Mesenchymal stem cell (in vitro differentiated cells and primary cell): ENCODE results near the gene ADAP1.

Experiments
- DNase-seq: peaks from one replicate; pipeline ENCODE4 v3.0.0-alpha.2; 2013
- H2AFZ ChIP-seq: one replicate; pipeline ENCODE4 v1.6.1; 2013; ENCODE audit warnings: low read depth, mild to moderate bottlenecking, control low read depth, inconsistent platforms, low read length, moderate library complexity
- H2AK5ac ChIP-seq: 2 replicates; pipeline ENCODE4 v1.6.1; 2013; ENCODE audit warnings: low read length, moderate library complexity, mild to moderate bottlenecking, inconsistent platforms; ENCODE audit not compliant: severe bottlenecking
- H2BK120ac ChIP-seq: one replicate; pipeline ENCODE4 v1.6.1; 2013; ENCODE audit warnings: low read depth, mild to moderate bottlenecking, inconsistent platforms, low read length, moderate library complexity
- H2BK12ac ChIP-seq, 2 experiments: one replicate each; pipeline ENCODE4 v1.6.1; 2013; ENCODE audit warnings: inconsistent platforms in 2 of 2, low read length in 2 of 2, mild to moderate bottlenecking in 2 of 2, moderate library complexity in 2 of 2, control low read depth in 1 of 2
- H2BK15ac ChIP-seq: one replicate; pipeline ENCODE4 v1.6.1; 2013; ENCODE audit warnings: mild to moderate bottlenecking, low read depth, inconsistent platforms; ENCODE audit not compliant: poor library complexity, severe bottlenecking
- H2BK5ac ChIP-seq: 2 replicates; pipeline ENCODE4 v1.6.1; 2013; ENCODE audit warnings: low read depth, mild to moderate bottlenecking, low read length, control low read depth, inconsistent platforms; ENCODE audit not compliant: poor library complexity, severe bottlenecking
- H3K14ac ChIP-seq, 2 experiments: one replicate each; pipeline ENCODE4 v1.6.1; 2013; ENCODE audit warnings: inconsistent platforms in 2 of 2, low read length in 2 of 2, control low read depth in 1 of 2, mild to moderate bottlenecking in 1 of 2, moderate library complexity in 1 of 2
- H3K18ac ChIP-seq, 2 experiments: one replicate each; pipeline ENCODE4 v1.6.1; 2013; ENCODE audit warnings: inconsistent platforms in 2 of 2, low read length in 2 of 2, control low read depth in 1 of 2, low read depth in 1 of 2, mild to moderate bottlenecking in 1 of 2
- H3K23ac ChIP-seq, 2 experiments: one replicate each; pipeline ENCODE4 v1.6.1; 2013; ENCODE audit warnings: inconsistent platforms in 2 of 2, low read length in 2 of 2, mild to moderate bottlenecking in 2 of 2, moderate library complexity in 2 of 2, control low read depth in 1 of 2
- H3K27ac ChIP-seq: 2 replicates; pipeline ENCODE4 v1.5.1; 2013; ENCODE audit warnings: mild to moderate bottlenecking, moderate library complexity, low read length, control low read depth, inconsistent platforms; ENCODE audit not compliant: poor library complexity, severe bottlenecking
- H3K27me3 ChIP-seq, 2 experiments: 2 replicates each; pipeline versions ENCODE4 v1.6.1 to v1.7.0; 2013; ENCODE audit warnings: low read length in 2 of 2, mild to moderate bottlenecking in 2 of 2, moderate library complexity in 2 of 2, control low read depth in 1 of 2, inconsistent platforms in 1 of 2; ENCODE audit not compliant: control insufficient read depth in 1 of 2, insufficient read depth in 1 of 2
- H3K36me3 ChIP-seq, 2 experiments: 2 replicates each; pipeline versions ENCODE4 v1.6.1 to v1.7.0; 2013; ENCODE audit warnings: low read length in 2 of 2, control low read depth in 1 of 2, inconsistent platforms in 1 of 2, low read depth in 1 of 2, mild to moderate bottlenecking in 1 of 2; ENCODE audit not compliant: insufficient read depth in 2 of 2, control insufficient read depth in 1 of 2
- H3K4ac ChIP-seq, 2 experiments: one replicate each; pipeline ENCODE4 v1.6.1; 2013; ENCODE audit warnings: inconsistent platforms in 2 of 2, low read length in 2 of 2, mild to moderate bottlenecking in 2 of 2, moderate library complexity in 2 of 2, control low read depth in 1 of 2, low read depth in 1 of 2
- H3K4me1 ChIP-seq: 2 replicates; pipeline ENCODE4 v1.6.1; 2013; ENCODE audit warnings: low read depth, low read length, control low read depth; ENCODE audit not compliant: control insufficient read depth, insufficient read depth
- H3K4me2 ChIP-seq: 2 replicates; pipeline ENCODE4 v1.6.1; 2013; ENCODE audit warnings: low read length, mild to moderate bottlenecking, inconsistent platforms; ENCODE audit not compliant: poor library complexity, severe bottlenecking
- H3K4me3 ChIP-seq, 2 experiments: 2 replicates each; pipeline versions ENCODE4 v1.5.1 to v1.7.0; 2013; ENCODE audit warnings: low read length in 2 of 2, mild to moderate bottlenecking in 2 of 2, control low read depth in 1 of 2, low read depth in 1 of 2; ENCODE audit not compliant: insufficient read depth in 1 of 2
- H3K79me1 ChIP-seq: replicated peaks from 2 replicates; pipeline ENCODE4 v1.6.1; 2013; ENCODE audit warnings: mild to moderate bottlenecking, control low read depth, low read length, inconsistent platforms; ENCODE audit not compliant: poor library complexity, severe bottlenecking
- H3K9ac ChIP-seq: 2 replicates; pipeline ENCODE4 v1.7.0; 2013; ENCODE audit warnings: mild to moderate bottlenecking, low read length, moderate library complexity
- H3K9me3 ChIP-seq: 2 replicates; pipeline ENCODE4 v1.7.0; 2013; ENCODE audit warnings: mild to moderate bottlenecking, low read length; ENCODE audit not compliant: control insufficient read depth
- H4K8ac ChIP-seq: one replicate; pipeline ENCODE4 v1.6.1; 2013; ENCODE audit warnings: inconsistent platforms, mild to moderate bottlenecking, low read length, moderate library complexity
- H4K91ac ChIP-seq: one replicate; pipeline ENCODE4 v1.6.1; 2013; ENCODE audit warnings: mild to moderate bottlenecking, low read length, inconsistent platforms
- WGBS: methylation state at CpG from one replicate; pipeline ENCODE4 v1.1.7; 2013; ENCODE audit warnings: mixed read lengths; 5-methylcytosine and 5-hydroxymethylcytosine counted together

ADAP1 gene

GRCh38 chr7:953547-954327, 743 bp downstream of the ADAP1 start:
- Histone ChIP-seq H3K79me1 (no peaks in the 10 kb centered on the region), H3K27ac (no peak overlapping the region), H3K9me3 (no peaks in the 10 kb centered on the region), H2BK12ac (no peak overlapping the region), H3K4me2 (peak overlapping the region; percentile 77), H3K36me3 (peaks cover 0 to 9% of the 10 kb centered on the region in 2 experiments), H3K4ac (no peak overlapping the region), H4K8ac (no peak overlapping the region), H2BK15ac (no peak overlapping the region), H3K23ac (peak overlapping the region in 1 of 2 experiments; percentile 18), H3K18ac (no peak overlapping the region), H3K9ac (no peak overlapping the region), H2BK120ac (no peak overlapping the region), H3K14ac (peak overlapping the region in 1 of 2 experiments; percentile 74), H2AFZ (peak overlapping the region; percentile 29), H2BK5ac (no peak overlapping the region), H3K4me1 (peaks cover 14% of the 10 kb centered on the region), H3K27me3 (peaks cover 47 to 62% of the 10 kb centered on the region in 2 experiments), H4K91ac (no peak overlapping the region), H2AK5ac (no peak overlapping the region), H3K4me3 (peak overlapping the region; percentile 29)
- 9% methylated on average over 19 of the region's 78 CpGs for WGBS
- peak; percentile 37 for DNase-seq

GRCh38 chr7:952548-953441, 1.7 kb downstream of the ADAP1 start:
- Histone ChIP-seq H2BK120ac (no peak overlapping the region), H3K9me3 (no peaks in the 10 kb centered on the region), H3K4me3 (no peak overlapping the region), H2BK5ac (no peak overlapping the region), H3K4me2 (no peak overlapping the region), H3K79me1 (no peaks in the 10 kb centered on the region), H2BK12ac (no peak overlapping the region), H3K23ac (peak overlapping the region in 1 of 2 experiments; percentile 32), H3K27me3 (peaks cover 38 to 56% of the 10 kb centered on the region in 2 experiments), H3K4me1 (peaks cover 11% of the 10 kb centered on the region), H3K9ac (no peak overlapping the region), H4K91ac (no peak overlapping the region), H3K4ac (no peak overlapping the region), H2AK5ac (no peak overlapping the region), H2AFZ (no peak overlapping the region), H3K18ac (no peak overlapping the region), H2BK15ac (no peak overlapping the region), H3K36me3 (peaks cover 0 to 5% of the 10 kb centered on the region in 2 experiments), H3K27ac (no peak overlapping the region), H3K14ac (no peak overlapping the region), H4K8ac (no peak overlapping the region)
- no peak for DNase-seq
- 86% methylated on average over 20 of the region's 20 CpGs for WGBS

DNA sequence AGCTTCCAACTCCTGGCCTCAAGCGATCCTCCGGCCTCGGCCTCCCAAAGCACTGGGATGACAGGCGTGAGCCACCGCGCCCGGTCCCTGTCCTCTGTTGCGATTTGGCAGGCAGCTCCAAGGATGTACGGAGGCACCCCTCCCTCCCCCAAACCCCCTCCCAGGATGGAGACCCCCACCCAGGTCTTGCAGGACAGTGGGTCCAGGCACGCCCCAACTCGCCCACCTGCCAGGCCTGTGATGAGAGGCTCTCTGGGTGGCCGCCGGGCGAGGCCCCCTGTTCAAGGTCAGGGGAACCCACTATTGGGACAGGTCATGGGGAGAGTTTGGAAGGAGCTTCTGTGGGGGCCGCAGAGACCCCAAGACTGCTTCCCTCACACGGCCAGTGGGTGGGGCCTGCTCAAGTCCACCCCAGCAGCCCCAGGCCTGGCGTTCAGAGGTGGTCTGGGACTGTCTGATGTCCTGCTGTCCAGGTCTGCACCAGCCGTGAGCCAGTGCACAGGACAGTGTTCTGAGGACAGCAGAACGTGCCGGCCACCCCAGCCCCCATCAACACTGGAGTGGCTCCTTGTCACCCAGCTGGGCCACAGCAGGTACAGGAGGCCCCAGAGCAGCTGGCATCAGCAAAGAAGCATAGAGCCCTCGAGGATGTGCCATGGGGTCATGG, 2.5 kb downstream of the ADAP1 start:
- Histone ChIP-seq H3K79me1 (no peaks in the 10 kb centered on the region), H2AFZ (no peak overlapping the region), H3K27ac (no peak overlapping the region), H3K23ac (no peak overlapping the region), H3K4me1 (peaks cover 12% of the 10 kb centered on the region), H2AK5ac (no peak overlapping the region), H3K36me3 (peaks cover 0 to 4% of the 10 kb centered on the region in 2 experiments), H2BK12ac (no peak overlapping the region), H2BK15ac (no peak overlapping the region), H2BK5ac (no peak overlapping the region), H3K4me3 (no peak overlapping the region), H3K18ac (no peak overlapping the region), H4K8ac (no peak overlapping the region), H2BK120ac (no peak overlapping the region), H3K14ac (no peak overlapping the region), H3K27me3 (peaks cover 33 to 48% of the 10 kb centered on the region in 2 experiments), H3K4me2 (no peak overlapping the region), H3K9ac (no peak overlapping the region), H4K91ac (no peak overlapping the region), H3K4ac (no peak overlapping the region), H3K9me3 (no peaks in the 10 kb centered on the region)
- DNase-seq: no peak
- WGBS: 90% methylated on average over 21 of the region's 21 CpGs
